GM12878 (cell line): ENCODE measurements around the gene FNIP1. TPM values are rescaled to one million over a fixed set of nuclear protein-coding genes. Genes with fewer than 3 reads are reported as not detected.
"Not testable (repeated sequence)": the region's sequence is repeated elsewhere in the genome, so short reads cannot be mapped to it uniquely, and the experiment has no call there.

Experiments used
- ATAC-seq: fragments of 200-7000 bp; cut with Tn5 transposase; 3 replicates; pipeline ENCODE4 v1.9.1; 2020; ENCODE audit warnings: mild to moderate bottlenecking, moderate library complexity
- BruUV-seq: library from RNA; stranded (reverse); fragments of 400-500 nt; replicated peaks from 2 replicates; lab custom pipeline; 2021; lab: Mats Ljungman, UMichigan
- CTCF ChIA-PET: fragments of 300-600 bp; sonication (Branson Sonifier 250); formaldehyde crosslinking; extraction: SDS; loops from one replicate; lab custom pipeline; 2021; ENCODE audit warnings: inconsistent platforms; lab: Yijun Ruan, JAX
- POLR2A ChIA-PET: fragments of 350-600 bp; formaldehyde crosslinking; extraction: SDS; loops from one replicate; lab custom pipeline; 2021; ENCODE audit warnings: inconsistent platforms; lab: Charles Lee
- RAD21 ChIA-PET: fragments of 300-600 bp; sonication (Branson Sonifier 250); formaldehyde crosslinking; loops from one replicate; lab custom pipeline; 2023; ENCODE audit warnings: antibody characterized with exemption; ENCODE audit not compliant: unreplicated experiment; lab: Charles Lee
- SMC1A ChIA-PET: fragments of 300-600 bp; sonication (Branson Sonifier 250); formaldehyde crosslinking; loops from one replicate; lab custom pipeline; 2023; ENCODE audit not compliant: unreplicated experiment, uncharacterized antibody; lab: Charles Lee
- DNase-seq: peaks from one replicate; pipeline ENCODE4 v3.0.0-alpha.2; 2011; ENCODE audit warnings: low read depth, low spot score
- FAIRE-seq: peaks from 3 replicates; lab custom pipeline; 2011; peaks lifted over from hg19 to GRCh38; lab: Jason Lieb, UNC
- H2AFZ ChIP-seq: 2 replicates; pipeline ENCODE4 v1.6.0; 2011; ENCODE audit warnings: low read depth, low read length, control low read depth; ENCODE audit not compliant: control insufficient read depth
- H3K27ac ChIP-seq: 2 replicates; pipeline ENCODE4 v1.5.1; 2011; ENCODE audit warnings: control low read depth; ENCODE audit not compliant: control insufficient read depth, insufficient read depth
- H3K27me3 ChIP-seq, 2 experiments: replicated peaks in 1 of 2; 2 replicates each; pipeline versions ENCODE4 v1.6.0 to v1.6.1; 2011; ENCODE audit warnings: low read length in 1 of 2; ENCODE audit not compliant: control insufficient read depth in 2 of 2, insufficient read depth in 2 of 2
- H3K36me3 ChIP-seq, 2 experiments: 2 replicates each; pipeline ENCODE4 v1.5.1; 2011; ENCODE audit warnings: low read length in 1 of 2; ENCODE audit not compliant: control insufficient read depth in 2 of 2, insufficient read depth in 2 of 2
- H3K4me1 ChIP-seq: 2 replicates; pipeline ENCODE4 v1.6.1; 2011; ENCODE audit warnings: mild to moderate bottlenecking, low read length, moderate library complexity, mixed read lengths; ENCODE audit not compliant: control insufficient read depth, insufficient read depth
- H3K4me2 ChIP-seq: 2 replicates; pipeline ENCODE4 v1.6.0; 2011; ENCODE audit warnings: control low read depth; ENCODE audit not compliant: control insufficient read depth, insufficient read depth
- H3K4me3 ChIP-seq: fragments of 200-600 bp; sonication (generic); 2 replicates; pipeline ENCODE4 v1.5.1; 2016
- H3K79me2 ChIP-seq: 2 replicates; pipeline ENCODE4 v1.6.0; 2011; ENCODE audit warnings: low read length; ENCODE audit not compliant: control insufficient read depth, insufficient read depth
- H3K9ac ChIP-seq: 2 replicates; pipeline ENCODE4 v1.8.0; 2011; ENCODE audit warnings: low read length, control low read depth, mixed read lengths; ENCODE audit not compliant: control insufficient read depth, insufficient read depth
- H3K9me3 ChIP-seq: replicated peaks from 3 replicates; pipeline ENCODE4 v1.5.1; 2011; ENCODE audit warnings: mild to moderate bottlenecking, low read length; ENCODE audit not compliant: control insufficient read depth, insufficient read depth
- H4K20me1 ChIP-seq: 2 replicates; pipeline ENCODE4 v1.6.0; 2011; ENCODE audit not compliant: control insufficient read depth, insufficient read depth
- BCLAF1 ChIP-seq: fragments of 450-650 bp; IDR thresholded peaks from 2 replicates; pipeline ENCODE4 v1.6.1; 2017; ENCODE audit warnings: antibody characterized with exemption, mild to moderate bottlenecking, moderate library complexity
- PAX8 ChIP-seq: fragments of 450-650 bp; IDR thresholded peaks from 2 replicates; pipeline ENCODE4 v1.6.1; 2017; ENCODE audit warnings: mild to moderate bottlenecking, moderate library complexity
- PKNOX1 ChIP-seq: fragments of 450-650 bp; IDR thresholded peaks from 2 replicates; pipeline ENCODE4 v1.6.1; 2016; ENCODE audit warnings: mild to moderate bottlenecking
- WGBS: methylation state at CpG from one replicate; pipeline ENCODE4 v1.1.6; 2016; ENCODE audit warnings: low lambda C conversion rate; ENCODE audit not compliant: insufficient replicate concordance, insufficient coverage; ENCODE audit errors: missing lambda C conversion rate; 5-methylcytosine and 5-hydroxymethylcytosine counted together
- in situ Hi-C: fragments of 300-500 bp; cut with MboI; formaldehyde crosslinking; loops from 9 replicates; pipeline ENCODE4 v1.14.3; 2018; ENCODE audit warnings: mixed read lengths
- intact Hi-C: fragments of 100-400 bp; cut with micrococcal nuclease; formaldehyde crosslinking; loops from one replicate; pipeline ENCODE4 v1.14.2; 2022; ENCODE audit not compliant: unreplicated experiment
- polyA plus RNA-seq, 11 experiments: library from polyadenylated mRNA; depleted of rRNA in 4 of 11; unstranded in 6 of 11; stranded (reverse) in 5 of 11; fragments of >200 nt; fragmentation: Nextera tagmentation in 4 of 11; fragmentation: Illumina TruSeq in 1 of 11; extraction: Ambion mirVana in 4 of 11; extraction: Trizol in 1 of 11; gene quantifications; 1 replicate in 1 of 11; 2 replicates in 10 of 11; pipeline versions ENCODE4 v1.2.1 to v1.2.3, GENCODE V29; 2011 to 2016; ENCODE audit warnings: inconsistent platforms in 2 of 11, missing spikeins in 2 of 11, low read depth in 1 of 11
- total RNA-seq, 4 experiments: library from RNA; depleted of rRNA in 3 of 4; stranded (reverse); fragments of >200 nt in 3 of 4; fragmentation: Illumina TruSeq in 1 of 4; extraction: Trizol in 1 of 4; gene quantifications; 2 replicates each; pipeline versions ENCODE4 v1.2.1 to v1.2.3, GENCODE V29; 2013 to 2021

The FNIP1 gene
- total and polyA plus RNA-seq, 10 of the 15 experiments (the other 5 are each of a cell fraction or from before 2014, with no cell fraction given): 4.3 to 18.0 (median 14.0) TPM

GRCh38 chr5:131679911-131680310, 116.9 kb downstream of the FNIP1 start (continued):
- TF ChIP-seq BCLAF1 (no peak), PAX8 (no peak), PKNOX1 (peak; percentile 26; the same call in 1 of the 2 replicates)

GRCh38 chr5:131678273-131678672, 118.5 kb downstream of the FNIP1 start:
- H3K27ac ChIP-seq, DNase-seq, H3K36me3 ChIP-seq, H3K79me2 ChIP-seq, H3K4me2 ChIP-seq, FAIRE-seq, CTCF ChIA-PET, intact Hi-C loops, BruUV-seq, RAD21 ChIA-PET, H3K9ac ChIP-seq, H4K20me1 ChIP-seq, in situ Hi-C loops, H3K4me3 ChIP-seq, H3K9me3 ChIP-seq, H3K27me3 ChIP-seq, H2AFZ ChIP-seq, ATAC-seq: not testable (repeated sequence)
- POLR2A ChIA-PET: interaction anchor here (0.6 kb wide), 1 partner anchor 110 kb away, joined by 3 read pairs; no protein-coding TSS in a partner anchor
- H3K4me1 ChIP-seq: peaks cover 15% of the 10 kb centered on the region
- SMC1A ChIA-PET: interaction anchor here (1.4 kb wide), 1 partner anchor 111 kb away, joined by 3 read pairs; no protein-coding TSS in a partner anchor
- 98% methylated on average over 10 of the region's 10 CpGs for WGBS
